ENCODE results near the gene MAL.

MAL gene

DNA sequence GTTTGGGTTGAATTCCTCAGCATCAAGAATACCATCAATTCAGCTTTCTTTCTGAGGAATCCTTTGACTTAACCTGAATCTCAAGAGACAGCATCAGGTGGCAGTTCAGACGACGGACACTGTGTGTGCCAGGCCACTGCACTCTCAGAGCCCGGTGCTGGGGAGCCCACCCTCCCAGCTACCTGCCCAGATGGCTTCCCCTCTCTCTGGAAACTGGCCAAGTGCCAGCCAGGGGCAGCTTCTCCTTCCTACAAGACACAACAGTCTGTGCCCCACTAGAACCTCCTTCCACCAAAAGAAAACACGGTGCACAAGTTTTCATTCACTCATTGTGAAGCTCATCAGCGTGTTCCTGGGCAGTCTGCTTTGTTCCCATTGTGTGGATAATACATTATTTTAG lies 28.5 kb downstream of the MAL start:
- H3K4me3 ChIP-seq (ENCODE audit: low read depth, low read length) = no peak overlapping the region
- TF ChIP-seq POLR2A (IDR thresholded peaks at IDR 0.05; ENCODE audit: extremely low read depth, insufficient read length) = no peak
- TF ChIP-seq, protein P1, sequence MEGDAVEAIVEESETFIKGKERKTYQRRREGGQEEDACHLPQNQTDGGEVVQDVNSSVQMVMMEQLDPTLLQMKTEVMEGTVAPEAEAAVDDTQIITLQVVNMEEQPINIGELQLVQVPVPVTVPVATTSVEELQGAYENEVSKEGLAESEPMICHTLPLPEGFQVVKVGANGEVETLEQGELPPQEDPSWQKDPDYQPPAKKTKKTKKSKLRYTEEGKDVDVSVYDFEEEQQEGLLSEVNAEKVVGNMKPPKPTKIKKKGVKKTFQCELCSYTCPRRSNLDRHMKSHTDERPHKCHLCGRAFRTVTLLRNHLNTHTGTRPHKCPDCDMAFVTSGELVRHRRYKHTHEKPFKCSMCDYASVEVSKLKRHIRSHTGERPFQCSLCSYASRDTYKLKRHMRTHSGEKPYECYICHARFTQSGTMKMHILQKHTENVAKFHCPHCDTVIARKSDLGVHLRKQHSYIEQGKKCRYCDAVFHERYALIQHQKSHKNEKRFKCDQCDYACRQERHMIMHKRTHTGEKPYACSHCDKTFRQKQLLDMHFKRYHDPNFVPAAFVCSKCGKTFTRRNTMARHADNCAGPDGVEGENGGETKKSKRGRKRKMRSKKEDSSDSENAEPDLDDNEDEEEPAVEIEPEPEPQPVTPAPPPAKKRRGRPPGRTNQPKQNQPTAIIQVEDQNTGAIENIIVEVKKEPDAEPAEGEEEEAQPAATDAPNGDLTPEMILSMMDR (IDR thresholded peaks at IDR 0.05; ENCODE audit: low read depth, low read length) = no peak
- TF ChIP-seq, protein P2, sequence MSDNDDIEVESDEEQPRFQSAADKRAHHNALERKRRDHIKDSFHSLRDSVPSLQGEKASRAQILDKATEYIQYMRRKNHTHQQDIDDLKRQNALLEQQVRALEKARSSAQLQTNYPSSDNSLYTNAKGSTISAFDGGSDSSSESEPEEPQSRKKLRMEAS (IDR thresholded peaks at IDR 0.05; ENCODE audit: low read depth, low read length) = no peak
- DNase-seq (ENCODE audit: low read depth) = no peak

DNA sequence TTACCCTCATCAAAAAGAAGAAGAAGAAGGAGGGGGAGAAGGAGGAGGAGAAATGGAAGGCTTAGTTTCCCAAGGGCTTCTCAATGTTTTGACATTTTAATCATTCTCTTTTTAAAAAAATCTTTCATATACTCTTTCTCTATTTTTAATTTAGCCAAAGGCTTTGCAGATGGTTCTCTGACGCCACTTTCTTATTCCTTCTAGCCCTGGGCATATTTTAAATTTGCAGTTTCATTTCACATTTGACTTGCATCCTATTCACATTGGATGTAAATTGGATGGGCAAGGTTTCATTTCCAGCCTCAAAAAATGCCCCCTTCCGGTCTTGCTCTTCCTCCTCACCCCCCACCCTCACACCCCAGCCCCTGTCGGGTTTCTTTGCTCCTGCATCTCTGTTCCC lies 29.8 kb downstream of the MAL start:
- DNase-seq (ENCODE audit: low read depth) = no peak
- no peak for TF ChIP-seq POLR2A (IDR thresholded peaks at IDR 0.05; ENCODE audit: extremely low read depth, insufficient read length)
- TF ChIP-seq, protein P2 (IDR thresholded peaks at IDR 0.05; ENCODE audit: low read depth, low read length) = no peak
- TF ChIP-seq, protein P1 (IDR thresholded peaks at IDR 0.05; ENCODE audit: low read depth, low read length) = no peak
- no peak for TF ChIP-seq MYC (IDR thresholded peaks at IDR 0.05; ENCODE audit: low read depth, low read length)
- H3K4me3 ChIP-seq (ENCODE audit: low read depth, low read length) = no peak overlapping the region

DNA sequence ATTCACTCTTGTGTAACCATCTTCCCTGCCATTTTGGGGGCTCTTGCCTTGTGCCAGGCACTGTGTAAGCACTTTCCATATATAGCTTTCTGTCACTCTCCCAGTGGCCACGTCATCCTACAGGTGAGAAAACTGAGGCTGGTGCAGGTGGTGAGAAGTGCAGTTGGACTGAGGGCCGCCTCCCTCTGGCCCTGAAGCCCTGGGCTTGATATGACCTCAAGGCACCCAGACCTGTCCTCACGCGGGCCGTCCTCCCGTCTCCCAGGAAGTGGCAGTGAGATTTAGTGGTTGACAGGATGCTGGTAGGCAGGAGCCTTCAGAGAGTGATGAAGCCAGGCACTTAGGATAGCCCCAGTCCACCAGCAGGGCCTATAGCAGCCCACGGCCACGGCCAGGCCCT lies 30.5 kb downstream of the MAL start:
- DNase-seq (ENCODE audit: low read depth) = no peak
- TF ChIP-seq, protein P1 (IDR thresholded peaks at IDR 0.05; ENCODE audit: low read depth, low read length) = no peak
- TF ChIP-seq, protein P2 (IDR thresholded peaks at IDR 0.05; ENCODE audit: low read depth, low read length) = no peak
- no peak for TF ChIP-seq MYC (IDR thresholded peaks at IDR 0.05; ENCODE audit: low read depth, low read length)
- no peak overlapping the region for H3K4me3 ChIP-seq (ENCODE audit: low read depth, low read length)

DNA sequence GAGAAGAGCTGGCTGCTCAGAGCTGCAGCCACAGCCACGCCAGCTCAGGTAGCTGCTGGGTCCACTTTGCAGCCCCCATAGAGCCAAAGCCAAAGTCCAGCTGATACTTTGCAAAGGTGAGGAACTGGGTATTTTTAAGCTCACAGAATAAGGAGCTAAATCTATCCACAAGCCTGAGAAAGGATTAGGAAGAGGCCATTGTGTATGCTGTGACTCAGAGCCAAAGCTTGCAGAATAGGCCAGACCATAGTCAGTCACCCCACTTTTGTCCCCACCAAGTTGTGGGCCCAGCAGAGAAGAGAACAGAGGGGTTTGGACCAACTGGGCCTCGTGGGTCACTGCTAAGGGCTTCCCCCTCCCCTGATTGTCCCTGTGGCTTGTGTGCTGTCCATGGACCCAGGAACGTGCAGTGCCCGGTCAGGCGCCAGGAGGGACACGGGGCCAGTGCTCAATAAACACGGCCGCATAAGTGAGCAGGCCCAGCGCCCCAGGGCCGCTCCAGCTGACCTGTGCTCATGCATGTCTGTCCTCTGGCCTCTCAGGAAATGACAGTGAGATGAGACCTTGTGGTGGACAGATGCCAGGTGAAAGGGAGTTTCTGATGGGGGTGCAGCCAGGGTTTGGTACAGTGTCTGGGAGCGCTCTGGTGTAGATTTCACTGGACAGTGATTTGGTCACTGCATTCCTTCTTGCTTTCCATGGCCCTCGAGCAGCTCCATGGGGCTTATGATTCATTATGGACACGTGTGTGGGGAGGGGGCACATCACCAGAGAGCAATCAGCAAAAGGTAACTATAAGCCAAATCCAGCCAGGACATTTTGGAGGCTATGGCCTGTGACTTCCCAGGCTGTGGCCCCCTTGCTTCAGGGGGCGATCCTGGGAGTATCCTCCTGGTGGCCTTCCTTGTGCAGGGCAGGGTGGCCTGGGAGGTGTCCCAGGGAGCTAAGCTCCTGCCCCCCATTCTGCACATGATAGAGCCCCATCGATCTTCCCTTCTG lies 31.3 kb downstream of the MAL start:
- TF ChIP-seq, protein P2 (IDR thresholded peaks at IDR 0.05; ENCODE audit: low read depth, low read length) = no peak
- TF ChIP-seq MYC (IDR thresholded peaks at IDR 0.05; ENCODE audit: low read depth, low read length) (no peak), POLR2A (IDR thresholded peaks at IDR 0.05; ENCODE audit: extremely low read depth, insufficient read length) (no peak)
- TF ChIP-seq, protein P1 (IDR thresholded peaks at IDR 0.05; ENCODE audit: low read depth, low read length) = no peak
- DNase-seq (ENCODE audit: low read depth) = no peak
- no peak overlapping the region for H3K4me3 ChIP-seq (ENCODE audit: low read depth, low read length)

DNA sequence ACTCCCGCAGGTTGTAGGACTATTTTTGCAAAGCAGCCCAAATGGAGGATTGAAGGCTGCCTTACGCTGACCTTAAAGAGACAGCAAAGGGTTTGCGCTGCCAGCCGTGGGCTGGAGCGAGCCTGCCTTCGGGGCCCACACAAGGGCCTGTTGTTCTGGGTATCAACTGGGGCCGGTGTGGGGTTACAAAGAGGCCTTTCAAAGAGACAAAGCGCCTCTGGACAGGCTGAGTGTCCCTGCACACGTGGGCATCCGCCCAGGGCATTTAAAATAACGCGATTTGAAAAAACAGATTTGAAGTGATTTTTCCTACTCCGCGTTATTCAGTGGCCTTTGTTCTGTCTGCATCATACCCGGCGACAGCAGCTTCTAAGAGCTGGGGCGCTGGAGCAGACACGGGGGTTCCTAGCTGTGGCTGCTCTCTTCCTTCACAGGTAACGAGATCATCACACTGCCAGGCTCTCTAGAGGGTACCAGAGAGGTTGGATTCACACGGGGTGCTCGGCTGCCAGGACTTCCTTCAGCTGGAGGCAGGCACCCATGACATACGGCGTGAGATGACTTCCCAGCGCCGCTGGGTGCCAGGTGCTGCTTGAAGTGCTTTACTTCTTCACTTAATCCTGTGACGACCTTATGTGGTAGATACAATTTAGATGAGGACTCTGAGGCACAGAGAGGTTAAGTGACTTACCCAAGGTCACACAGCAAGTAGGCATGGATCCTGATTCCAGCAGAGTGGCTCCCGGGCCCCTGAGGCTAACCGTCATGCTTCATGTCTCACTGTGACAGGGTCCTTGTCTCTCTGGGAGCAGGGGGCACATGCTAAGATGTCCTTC lies 32.2 kb downstream of the MAL start:
- DNase-seq (ENCODE audit: low read depth) = no peak
- TF ChIP-seq, protein P2 (IDR thresholded peaks at IDR 0.05; ENCODE audit: low read depth, low read length) = no peak
- TF ChIP-seq, protein P1 (IDR thresholded peaks at IDR 0.05; ENCODE audit: low read depth, low read length) = no peak
- TF ChIP-seq POLR2A (IDR thresholded peaks at IDR 0.05; ENCODE audit: extremely low read depth, insufficient read length) (no peak), MYC (IDR thresholded peaks at IDR 0.05; ENCODE audit: low read depth, low read length) (no peak)
- H3K4me3 ChIP-seq (ENCODE audit: low read depth, low read length) = no peak overlapping the region
